ENCODE results near the gene ARHGAP27.

ARHGAP27 gene

GRCh38 chr17:45427181-45427835, 5.4 kb downstream of the ARHGAP27 start:
- no peak overlapping the region for H3K4me3 ChIP-seq (ENCODE audit: low read depth, low read length)
- no peak for TF ChIP-seq CTCF (IDR thresholded peaks at IDR 0.05; ENCODE audit: insufficient read depth, low read length, missing control alignments)
- ChIA-PET CTCF (interaction anchor here (0.6 to 8.0 kb wide), 19 partner anchors 10 to 425 kb away, joined by 3 to 98 read pairs (median 8); partner anchors contain the start of gene FMNL1), POLR2A (no interaction called here)
- DNase-seq (ENCODE audit: low read depth, low spot score) = no peak

- DNase-seq (ENCODE audit: low read depth, low spot score) = no peak
- ChIA-PET POLR2A (no interaction called here), CTCF (interaction anchor here (0.6 to 8.0 kb wide), 19 partner anchors 9 to 425 kb away, joined by 3 to 98 read pairs (median 6); partner anchors contain the start of gene FMNL1)
- TF ChIP-seq CTCF (IDR thresholded peaks at IDR 0.05; ENCODE audit: insufficient read depth, low read length, missing control alignments) = no peak
- no peak overlapping the region for H3K4me3 ChIP-seq (ENCODE audit: low read depth, low read length)
These were observed 6.1 kb downstream of the ARHGAP27 start for GRCh38 chr17:45426561-45426960.

- ChIA-PET CTCF (interaction anchor here (0.7 to 8.0 kb wide), 20 partner anchors 8 to 426 kb away, joined by 3 to 98 read pairs (median 4); partner anchors contain the start of gene FMNL1), POLR2A (no interaction called here)
- H3K4me3 ChIP-seq (ENCODE audit: low read depth, low read length) = no peak overlapping the region
- DNase-seq (ENCODE audit: low read depth, low spot score) = no peak
- no peak for TF ChIP-seq CTCF (IDR thresholded peaks at IDR 0.05; ENCODE audit: insufficient read depth, low read length, missing control alignments)
These were observed 6.7 kb downstream of the ARHGAP27 start for GRCh38 chr17:45425984-45426413.

- POLR2A ChIA-PET = no interaction called here
- no peak for DNase-seq (ENCODE audit: low read depth, low spot score)
- CTCF ChIA-PET = interaction anchor here (0.8 to 8.0 kb wide), 18 partner anchors 8 to 211 kb away, joined by 3 to 98 read pairs (median 5); partner anchors contain the start of gene FMNL1
- peak; percentile 70 for TF ChIP-seq CTCF (IDR thresholded peaks at IDR 0.05; ENCODE audit: insufficient read depth, low read length, missing control alignments)
- H3K4me3 ChIP-seq (ENCODE audit: low read depth, low read length) = no peak overlapping the region
These were observed 7.3 kb downstream of the ARHGAP27 start for GRCh38 chr17:45425125-45425983.

- no peak for DNase-seq (ENCODE audit: low read depth, low spot score)
- ChIA-PET POLR2A (no interaction called here), CTCF (interaction anchor here (0.8 to 8.0 kb wide), 9 partner anchors 13 to 209 kb away, joined by 4 to 98 read pairs (median 9); partner anchors contain the start of gene FMNL1)
- no peak overlapping the region for H3K4me3 ChIP-seq (ENCODE audit: low read depth, low read length)
- no peak for TF ChIP-seq CTCF (IDR thresholded peaks at IDR 0.05; ENCODE audit: insufficient read depth, low read length, missing control alignments)
These were observed 7.9 kb downstream of the ARHGAP27 start for GRCh38 chr17:45424769-45425124.

- no peak overlapping the region for H3K4me3 ChIP-seq (ENCODE audit: low read depth, low read length)
- TF ChIP-seq CTCF (IDR thresholded peaks at IDR 0.05; ENCODE audit: insufficient read depth, low read length, missing control alignments) = no peak
- DNase-seq (ENCODE audit: low read depth, low spot score) = no peak
- POLR2A ChIA-PET = no interaction called here
- CTCF ChIA-PET = interaction anchor here (1.2 to 8.0 kb wide), 5 partner anchors 11 to 208 kb away, joined by 3 to 98 read pairs (median 5); partner anchors contain the start of gene FMNL1
These were observed 8.7 kb downstream of the ARHGAP27 start for GRCh38 chr17:45423975-45424335.

Measured in AG04449 (cell line).